Lower leg skin (tissue), 4 donors: ENCODE data around the gene CXCR5. TPM values are rescaled to one million over a fixed set of nuclear protein-coding genes. Genes with fewer than 3 reads are reported as not detected.

Experiments
- DNase-seq, 2 donors: peaks; one replicate each; pipeline ENCODE4 v3.0.0-alpha.2; 2019; ENCODE audit warnings: low spot score in 2 of 2
- H3K4me3 ChIP-seq: fragments of 200-600 bp; sonication (generic); 2 replicates; pipeline ENCODE4 v1.5.1; 2017; ENCODE audit warnings: mild to moderate bottlenecking, low read depth; ENCODE audit not compliant: poor library complexity, severe bottlenecking
- CTCF ChIP-seq, 3 donors: fragments of 450-650 bp; IDR thresholded peaks; one replicate each; pipeline ENCODE4 v1.5.1; 2016; ENCODE audit warnings: antibody characterized with exemption in 3 of 3, mild to moderate bottlenecking in 3 of 3, moderate library complexity in 2 of 3
- POLR2A ChIP-seq, 2 donors: fragments of 450-650 bp; IDR thresholded peaks; one replicate each; pipeline ENCODE4 v1.6.1; 2016 to 2017; ENCODE audit warnings: antibody characterized with exemption in 2 of 2, mild to moderate bottlenecking in 1 of 2, moderate library complexity in 1 of 2
- WGBS, 2 donors: methylation state at CpG; one replicate each; pipeline ENCODE4 v1.1.5; 2018; 5-methylcytosine and 5-hydroxymethylcytosine counted together
- intact Hi-C: fragments of 100-400 bp; cut with DNase I; formaldehyde crosslinking; loops from one replicate; pipeline ENCODE4 v1.15.0; 2023; ENCODE audit warnings: low total_unique reads
- total RNA-seq, 4 donors: library from RNA; depleted of rRNA; stranded (reverse); fragments of >200 nt; gene quantifications; one replicate each; pipeline ENCODE4 v1.1.0, GENCODE V29; 2016

CXCR5 gene
- total RNA-seq, 4 donors from 2014 or later = not detected

GRCh38 chr11:118851970-118852369 lies 31.7 kb upstream of the CXCR5 start:
- TF ChIP-seq POLR2A (IDR thresholded peaks at IDR 0.05) (no peak), CTCF (IDR thresholded peaks at IDR 0.05) (no peak)
- no peak for DNase-seq
- intact Hi-C loops = no loop called here
- WGBS, 2 donors = 55 to 68% methylated on average over 3 of the region's 3 CpGs
- H3K4me3 ChIP-seq = no peak overlapping the region

- no peak for DNase-seq
- no peak overlapping the region for H3K4me3 ChIP-seq
- intact Hi-C loops = no loop called here
- 94 to 96% methylated on average over 12 of the region's 12 CpGs for WGBS, 2 donors
- TF ChIP-seq POLR2A (IDR thresholded peaks at IDR 0.05) (no peak), CTCF (IDR thresholded peaks at IDR 0.05) (no peak)
Observed at GRCh38 chr11:118853678-118854077, 30.0 kb upstream of the CXCR5 start.

- WGBS, 2 donors = 78 to 85% methylated on average over 4 of the region's 4 CpGs
- intact Hi-C loops = no loop called here
- no peak for DNase-seq
Observed at GRCh38 chr11:118856314-118856713, 27.4 kb upstream of the CXCR5 start.

GRCh38 chr11:118857385-118857784 lies 26.3 kb upstream of the CXCR5 start:
- H3K4me3 ChIP-seq = no peak overlapping the region
- TF ChIP-seq CTCF (IDR thresholded peaks at IDR 0.05) = no peak
- TF ChIP-seq POLR2A (IDR thresholded peaks at IDR 0.05) = no peak
- 91 to 93% methylated on average over 5 of the region's 5 CpGs for WGBS, 2 donors
- no peak for DNase-seq
- intact Hi-C loops = no loop called here

More at GRCh38 chr11:118856314-118856713, 27.4 kb upstream of the CXCR5 start:
- H3K4me3 ChIP-seq = no peak overlapping the region
- no peak for TF ChIP-seq CTCF (IDR thresholded peaks at IDR 0.05)
- TF ChIP-seq POLR2A (IDR thresholded peaks at IDR 0.05) = no peak

- 62 to 69% methylated on average over 4 of the region's 4 CpGs for WGBS, 2 donors
- TF ChIP-seq POLR2A (IDR thresholded peaks at IDR 0.05) (no peak), CTCF (IDR thresholded peaks at IDR 0.05) (no peak)
- intact Hi-C loops = no loop called here
- H3K4me3 ChIP-seq = no peak overlapping the region
- DNase-seq = no peak
Observed at GRCh38 chr11:118859973-118860372, 23.7 kb upstream of the CXCR5 start.

GRCh38 chr11:118868659-118869058 lies 15.0 kb upstream of the CXCR5 start:
- intact Hi-C loops = no loop called here
- H3K4me3 ChIP-seq = no peak overlapping the region
- no peak for DNase-seq
- no peak for TF ChIP-seq POLR2A (IDR thresholded peaks at IDR 0.05)
- 80 to 83% methylated on average over 2 of the region's 2 CpGs for WGBS, 2 donors
